ENCODE results near the gene TMCO1. TPM values are rescaled to one million over a fixed set of nuclear protein-coding genes. Genes with fewer than 3 reads are reported as not detected.
"Not testable (repeated sequence)": the region's sequence is repeated elsewhere in the genome, so short reads cannot be mapped to it uniquely, and the experiment has no call there.

The TMCO1 gene
- total and polyA plus RNA-seq, 2 of the 13 experiments (the other 11 are each of a cell fraction or from before 2014, with no cell fraction given) = 106 to 119 TPM

GRCh38 chr1:165716265-165717051, 52.2 kb downstream of the TMCO1 start (continued):
- peak; percentile 49; the same call in 1 of the 2 replicates for TF ChIP-seq PAXIP1 (CRISPR knock-in tag; conservative IDR thresholded peaks at IDR 0.05)
- TF ChIP-seq ZNF770 (CRISPR knock-in tag; IDR thresholded peaks at IDR 0.05) = peak; percentile 53; the same call in 1 of the 2 replicates
- not testable (repeated sequence) for TF ChIP-seq LCORL, FOXP1, SOX13 (IDR thresholded peaks at IDR 0.05)
- peak; percentile 58; the same call in 1 of the 2 replicates for TF ChIP-seq LCORL (CRISPR knock-in tag; IDR thresholded peaks at IDR 0.05)
- TF ChIP-seq FOXA3 (CRISPR knock-in tag; IDR thresholded peaks at IDR 0.05) = peak; percentile 73
- peak; percentile 66; the same call in 1 of the 2 replicates for TF ChIP-seq ZNF460 (CRISPR knock-in tag; IDR thresholded peaks at IDR 0.05; ENCODE audit: borderline replicate concordance)
- peak; percentile 82; the same call in 1 of the 2 replicates for TF ChIP-seq ZBTB42 (CRISPR knock-in tag; IDR thresholded peaks at IDR 0.05)
- peak; percentile 37; the same call in 1 of the 2 replicates for TF ChIP-seq FOXP1 (CRISPR knock-in tag; IDR thresholded peaks at IDR 0.05)
- peak; percentile 48; the same call in 1 of the 2 replicates for TF ChIP-seq PPARG (CRISPR knock-in tag; conservative IDR thresholded peaks at IDR 0.05)
- peak in 1 of 2 experiments; percentile 29; a peak in 1 of 4 replicates for TF ChIP-seq SOX13 (CRISPR knock-in tag; conservative IDR thresholded peaks at IDR 0.05 in 1 of 2, IDR thresholded peaks at IDR 0.05 in 1 of 2)
- peak; percentile 77 for TF ChIP-seq GFI1 (CRISPR knock-in tag; IDR thresholded peaks at IDR 0.05; ENCODE audit: borderline replicate concordance)

Data from HepG2 (cell line).